Measurements from ENCODE around the gene AGRN.

- TF ChIP-seq EZH2 (IDR thresholded peaks at IDR 0.05; ENCODE audit: borderline replicate concordance, low read length) (no peak), CTCF (conservative IDR thresholded peaks at IDR 0.05 in 1 of 2, IDR thresholded peaks at IDR 0.05 in 1 of 2; ENCODE audit: extremely low read depth in 1 of 2, insufficient read depth in 1 of 2, low read depth in 1 of 2, low read length in 2 of 2) (no peak)
Measured at GRCh38 chr1:1082776-1083415, 63.0 kb downstream of the AGRN start.

Data from mammary epithelial cell (primary cell).